DND-41 (cell line): ENCODE results near the gene VEGFA.

Experiments
- ATAC-seq: fragments of 200-7000 bp; cut with Tn5 transposase; 3 replicates; pipeline ENCODE4 v1.9.1; 2021; ENCODE audit warnings: low read depth; ENCODE audit not compliant: insufficient read depth
- DNase-seq: peaks from one replicate; pipeline ENCODE4 v3.0.0-alpha.2; 2020
- H2AFZ ChIP-seq: 2 replicates; pipeline ENCODE4 v1.6.0; 2012; ENCODE audit warnings: low read depth, low read length
- H3K27ac ChIP-seq: 2 replicates; pipeline ENCODE4 v1.5.1; 2012; ENCODE audit warnings: low read length, inconsistent platforms
- H3K27me3 ChIP-seq: fragments of 200-600 bp; sonication (generic); 2 replicates; pipeline ENCODE4 v1.6.0; 2012; ENCODE audit warnings: low read length, mild to moderate bottlenecking, inconsistent platforms; ENCODE audit not compliant: insufficient read depth, poor library complexity
- H3K36me3 ChIP-seq: 2 replicates; pipeline ENCODE4 v1.5.1; 2012; ENCODE audit warnings: low read length, inconsistent platforms; ENCODE audit not compliant: insufficient read depth
- H3K4me1 ChIP-seq: 2 replicates; pipeline ENCODE4 v1.5.1; 2012; ENCODE audit warnings: mild to moderate bottlenecking, low read length; ENCODE audit not compliant: insufficient read depth
- H3K4me2 ChIP-seq: 2 replicates; pipeline ENCODE4 v1.6.0; 2012; ENCODE audit warnings: mild to moderate bottlenecking, moderate library complexity, low read length, inconsistent platforms; ENCODE audit not compliant: insufficient read depth
- H3K4me3 ChIP-seq, 2 experiments: fragments of 200-600 bp in 1 of 2; shearing (Covaris generic) in 1 of 2; 2 replicates each; pipeline ENCODE4 v1.5.1; 2012 to 2016; ENCODE audit warnings: inconsistent platforms in 2 of 2, low read length in 2 of 2, mild to moderate bottlenecking in 2 of 2, low read depth in 1 of 2, moderate library complexity in 1 of 2
- H3K79me2 ChIP-seq: 2 replicates; pipeline ENCODE4 v1.6.0; 2012; ENCODE audit warnings: low read length, inconsistent platforms; ENCODE audit not compliant: insufficient read depth
- H3K9ac ChIP-seq: 2 replicates; pipeline ENCODE4 v1.6.0; 2012; ENCODE audit warnings: low read depth, mild to moderate bottlenecking, inconsistent platforms, low read length, moderate library complexity
- H3K9me3 ChIP-seq: 2 replicates; pipeline ENCODE4 v1.5.1; 2012; ENCODE audit warnings: low read length, moderate library complexity, mild to moderate bottlenecking, inconsistent platforms; ENCODE audit not compliant: insufficient read depth, severe bottlenecking
- H4K20me1 ChIP-seq: 2 replicates; pipeline ENCODE4 v1.6.0; 2012; ENCODE audit warnings: low read length; ENCODE audit not compliant: insufficient read depth
- CTCF ChIP-seq: IDR thresholded peaks from 2 replicates; pipeline ENCODE4 v1.5.1; 2012; ENCODE audit warnings: borderline replicate concordance, low read length, moderate library complexity, mild to moderate bottlenecking; ENCODE audit not compliant: poor library complexity, severe bottlenecking; ENCODE audit errors: extremely low read depth
- EZH2 ChIP-seq: IDR thresholded peaks from 3 replicates; pipeline ENCODE4 v1.6.1; 2012; ENCODE audit warnings: borderline replicate concordance, low read depth, mild to moderate bottlenecking, moderate library complexity, low read length, inconsistent platforms; ENCODE audit not compliant: severe bottlenecking

Gene VEGFA

GRCh38 chr6:43800298-43800623, 30.2 kb downstream of the VEGFA start:
- no peaks in the 10 kb centered on the region for H3K36me3 ChIP-seq
- ATAC-seq (no peak), DNase-seq (no peak)
- H2AFZ ChIP-seq, result no peak overlapping the region
- 0 out of 2 replicates have a peak, but pooled peaks cover 5% of the 10 kb centered on the region for H4K20me1 ChIP-seq
- H3K79me2 ChIP-seq, result no peaks in the 10 kb centered on the region
- H3K4me2 ChIP-seq, result no peak overlapping the region
- TF ChIP-seq EZH2, result no peak
- no peak for TF ChIP-seq CTCF
- H3K4me1 ChIP-seq, result 0 out of 2 replicates have a peak, but pooled peaks cover 4% of the 10 kb centered on the region
- H3K27ac ChIP-seq, result no peak overlapping the region
- no peak overlapping the region for H3K9ac ChIP-seq
- peaks cover 7% of the 10 kb centered on the region for H3K27me3 ChIP-seq
- H3K9me3 ChIP-seq, result no peaks in the 10 kb centered on the region
- H3K4me3 ChIP-seq, result no peak overlapping the region

DNA sequence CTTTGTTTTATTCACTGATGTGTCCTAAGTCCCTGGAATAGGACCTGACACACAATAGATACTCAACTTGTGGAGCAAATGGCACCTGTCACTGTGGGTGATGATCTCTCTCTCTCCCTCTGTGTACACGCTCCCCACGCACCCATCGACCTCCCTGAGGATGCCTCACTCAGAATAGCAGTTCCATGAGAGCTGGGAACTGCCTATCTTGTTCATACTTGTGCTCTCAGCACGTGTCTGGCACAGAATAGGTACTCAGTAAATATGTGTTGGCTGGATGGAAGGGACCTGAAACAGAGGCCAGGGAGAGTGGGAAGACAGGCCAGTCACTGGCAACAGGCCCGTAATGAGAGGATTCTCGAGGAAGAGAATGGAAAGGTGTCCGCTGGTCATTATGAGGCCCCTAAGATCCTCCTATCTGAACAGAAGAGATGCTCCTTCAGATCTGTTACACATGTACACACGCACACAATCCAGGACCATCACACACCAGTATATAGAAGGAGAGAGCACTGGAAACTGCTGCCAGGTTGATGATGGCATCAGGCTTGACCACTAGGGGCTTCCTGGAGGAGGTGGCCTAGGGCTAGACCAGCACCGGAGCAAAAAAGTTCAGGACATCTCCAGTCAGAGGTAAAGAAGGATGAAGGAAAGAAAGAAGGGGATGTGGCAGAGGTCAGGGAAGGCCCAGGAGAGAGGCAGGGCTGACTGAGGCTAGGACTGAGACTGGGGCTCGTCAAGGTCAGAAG, 30.9 kb downstream of the VEGFA start:
- no peak for TF ChIP-seq CTCF
- no peak for TF ChIP-seq EZH2
- DNase-seq (no peak), ATAC-seq (no peak)
- Histone ChIP-seq H3K4me1 (0 out of 2 replicates have a peak, but pooled peaks cover 4% of the 10 kb centered on the region), H3K9me3 (no peaks in the 10 kb centered on the region), H3K79me2 (no peaks in the 10 kb centered on the region), H3K4me3 (no peak overlapping the region), H3K27me3 (peaks cover 7% of the 10 kb centered on the region), H3K27ac (no peak overlapping the region), H3K9ac (no peak overlapping the region), H3K4me2 (no peak overlapping the region), H3K36me3 (no peaks in the 10 kb centered on the region), H2AFZ (no peak overlapping the region), H4K20me1 (peaks cover 5% of the 10 kb centered on the region; the same call in 1 of the 2 replicates)

- Histone ChIP-seq H3K27ac (no peak overlapping the region), H3K4me1 (0 out of 2 replicates have a peak, but pooled peaks cover 4% of the 10 kb centered on the region)
Observed at GRCh38 chr6:43801495-43802181, 31.6 kb downstream of the VEGFA start.

More at GRCh38 chr6:43801495-43802181, 31.6 kb downstream of the VEGFA start:
- Histone ChIP-seq H4K20me1 (peaks cover 5% of the 10 kb centered on the region; the same call in 1 of the 2 replicates), H3K27me3 (peaks cover 7% of the 10 kb centered on the region), H3K9ac (no peak overlapping the region), H3K79me2 (no peaks in the 10 kb centered on the region), H2AFZ (no peak overlapping the region), H3K4me3 (no peak overlapping the region), H3K4me2 (no peak overlapping the region), H3K36me3 (no peaks in the 10 kb centered on the region), H3K9me3 (no peaks in the 10 kb centered on the region)
- DNase-seq (no peak), ATAC-seq (no peak)
- no peak for TF ChIP-seq EZH2
- TF ChIP-seq CTCF, result no peak
